ENCODE measurements around the gene PIK3AP1.
A peak's percentile ranks its signal among the peaks of the same experiment; 100 is the strongest.
"Not testable (repeated sequence)": the region's sequence is repeated elsewhere in the genome, so short reads cannot be mapped to it uniquely, and the experiment has no call there.

PIK3AP1 gene

GRCh38 chr10:96600337-96600736, 120.0 kb downstream of the PIK3AP1 start:
- no peak for DNase-seq

GRCh38 chr10:96598846-96599245, 121.5 kb downstream of the PIK3AP1 start:
- DNase-seq = no peak

GRCh38 chr10:96596422-96597407, 123.6 kb downstream of the PIK3AP1 start:
- DNase-seq = no peak

- DNase-seq = no peak
Observed at GRCh38 chr10:96595741-96596140, 124.6 kb downstream of the PIK3AP1 start.

- no peak for DNase-seq
Observed at GRCh38 chr10:96591946-96592345, 128.4 kb downstream of the PIK3AP1 start.

- DNase-seq = no peak
Observed at GRCh38 chr10:96588616-96589419, 131.5 kb downstream of the PIK3AP1 start.

- peak; percentile 13 for DNase-seq
Observed at GRCh38 chr10:96588060-96588554, 132.2 kb downstream of the PIK3AP1 start.

GRCh38 chr10:96587264-96588059, 132.9 kb downstream of the PIK3AP1 start:
- DNase-seq = peak; percentile 43

GRCh38 chr10:96586419-96587263, 133.7 kb downstream of the PIK3AP1 start, which contains the start of gene TM9SF3:
Gene TM9SF3, minus strand, starts transcription at chr10:96587012. Its CDS starts 177 bp downstream, at chr10:96586835.
- DNase-seq = peak; percentile 43

- DNase-seq = no peak
Observed at GRCh38 chr10:96585736-96586418, 134.4 kb downstream of the PIK3AP1 start.

- DNase-seq = no peak
Observed at GRCh38 chr10:96584474-96584873, 135.8 kb downstream of the PIK3AP1 start.

- DNase-seq = no peak
Observed at GRCh38 chr10:96584035-96584434, 136.3 kb downstream of the PIK3AP1 start.

GRCh38 chr10:96579133-96579532, 141.2 kb downstream of the PIK3AP1 start:
- no peak for DNase-seq

- DNase-seq = no peak
Observed at GRCh38 chr10:96578633-96579032, 141.7 kb downstream of the PIK3AP1 start.

- no peak for DNase-seq
Observed at GRCh38 chr10:96578022-96578421, 142.3 kb downstream of the PIK3AP1 start.

- DNase-seq = no peak
Observed at GRCh38 chr10:96577069-96577468, 143.2 kb downstream of the PIK3AP1 start.

- DNase-seq = no peak
Observed at GRCh38 chr10:96576277-96576980, 143.9 kb downstream of the PIK3AP1 start.

GRCh38 chr10:96574564-96574963, 145.8 kb downstream of the PIK3AP1 start:
- DNase-seq = not testable (repeated sequence)

- no peak for DNase-seq
Observed at GRCh38 chr10:96573036-96573435, 147.3 kb downstream of the PIK3AP1 start.
